Putamen (tissue), 1 donor: ENCODE data around the gene KIAA1191.
A peak's percentile ranks its signal among the peaks of the same experiment; 100 is the strongest.

Source experiments
- DNase-seq: peaks from one replicate; pipeline ENCODE4 v3.0.0-alpha.2; 2016; ENCODE audit warnings: low spot score

The KIAA1191 gene

GRCh38 chr5:176389135-176390123, 27.9 kb upstream of the KIAA1191 start:
- DNase-seq, result no peak

DNA sequence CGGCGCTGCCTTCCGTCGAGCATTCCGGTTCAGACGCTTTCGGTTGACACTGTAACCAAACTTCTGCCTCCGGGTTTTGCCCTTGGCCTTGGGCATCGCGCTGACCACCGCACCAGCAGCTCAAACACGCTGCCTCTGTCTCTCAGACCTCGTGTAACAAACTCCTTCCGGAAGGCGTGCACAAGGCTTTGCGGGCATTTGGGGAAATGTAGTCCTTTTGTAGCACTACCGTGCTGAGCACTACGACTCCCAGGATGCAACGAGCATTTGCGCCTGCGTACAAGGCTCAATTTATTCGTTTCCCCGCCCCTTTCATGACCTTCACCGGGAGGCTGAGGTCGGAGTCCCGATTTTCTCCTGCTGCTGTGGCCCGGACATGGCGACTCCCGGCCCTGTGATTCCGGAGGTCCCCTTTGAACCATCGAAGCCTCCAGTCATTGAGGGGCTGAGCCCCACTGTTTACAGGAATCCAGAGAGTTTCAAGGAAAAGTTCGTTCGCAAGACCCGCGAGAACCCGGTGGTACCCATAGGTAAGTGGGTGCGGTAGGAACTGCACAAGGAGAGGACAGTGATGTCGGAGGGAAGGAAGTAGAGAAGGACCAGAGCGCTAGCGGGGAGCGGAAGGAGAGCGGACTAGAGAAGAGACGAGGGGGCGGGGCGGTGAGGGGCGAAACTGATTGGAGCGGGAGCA, 27.0 kb upstream of the KIAA1191 start, which contains the start of the genes HIGD2A and NOP16:
Gene HIGD2A, plus strand, starts transcription at position 308 of the 691 bp plus-strand sequence. Its CDS starts 69 bp downstream, at position 377.
Gene NOP16, minus strand, starts transcription at position 155 of the 691 bp plus-strand sequence. Its CDS starts 59 bp downstream, at position 96.
- DNase-seq, result peak; percentile 99

- no peak for DNase-seq
Observed at GRCh38 chr5:176388003-176388443, 26.5 kb upstream of the KIAA1191 start.

- DNase-seq, result no peak
Observed at GRCh38 chr5:176387384-176387925, 25.9 kb upstream of the KIAA1191 start.

DNA sequence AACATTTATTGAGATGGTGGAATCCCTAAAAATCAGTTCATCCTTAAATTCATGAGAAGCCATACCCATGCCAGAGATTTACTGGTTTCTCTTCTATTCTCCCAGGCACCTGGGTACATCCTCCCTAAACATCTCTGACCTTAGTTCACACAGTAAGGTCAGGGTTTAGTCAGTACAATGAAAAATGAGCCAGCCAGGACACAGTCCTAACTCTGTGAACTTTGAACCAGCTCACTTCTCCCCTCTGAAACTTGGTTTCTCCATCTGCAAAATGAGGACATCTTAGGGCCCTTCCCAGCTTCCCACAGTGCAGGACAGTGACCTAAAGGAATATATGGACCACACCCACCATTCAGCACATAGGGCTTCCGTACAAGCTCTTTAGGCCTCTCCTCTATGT, 24.9 kb upstream of the KIAA1191 start:
- DNase-seq, result no peak

- DNase-seq, result no peak
Observed at GRCh38 chr5:176384991-176385390, 23.4 kb upstream of the KIAA1191 start.

DNA sequence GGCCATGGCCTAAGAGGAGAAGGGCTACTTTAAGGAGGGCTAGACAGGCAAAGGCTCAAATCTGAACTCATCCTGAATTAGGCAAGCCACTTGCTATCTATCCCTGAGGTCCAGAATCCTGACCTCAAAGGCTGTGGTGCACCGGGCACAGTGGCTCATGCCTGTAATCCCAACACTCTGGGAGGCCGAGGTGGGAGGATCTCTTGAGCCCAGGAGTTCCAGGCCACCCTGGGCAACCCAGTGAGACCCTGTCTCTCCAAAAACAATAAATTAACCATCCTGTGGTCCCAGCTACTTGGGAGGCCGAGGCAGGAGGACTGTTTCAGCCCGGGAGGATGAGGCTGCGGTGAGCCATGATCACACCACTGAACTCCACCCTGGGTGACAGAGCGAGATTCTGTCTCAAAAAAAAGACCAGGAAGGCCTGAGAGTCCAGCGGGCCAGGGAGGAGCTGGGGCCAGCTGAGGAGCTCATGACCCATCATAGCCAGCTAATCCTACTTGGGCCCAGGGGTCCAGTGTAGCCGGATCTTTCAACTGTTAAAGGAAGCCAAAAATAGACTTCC, 22.9 kb upstream of the KIAA1191 start:
- no peak for DNase-seq

- DNase-seq, result no peak
Observed at GRCh38 chr5:176383961-176384360, 22.4 kb upstream of the KIAA1191 start.

DNA sequence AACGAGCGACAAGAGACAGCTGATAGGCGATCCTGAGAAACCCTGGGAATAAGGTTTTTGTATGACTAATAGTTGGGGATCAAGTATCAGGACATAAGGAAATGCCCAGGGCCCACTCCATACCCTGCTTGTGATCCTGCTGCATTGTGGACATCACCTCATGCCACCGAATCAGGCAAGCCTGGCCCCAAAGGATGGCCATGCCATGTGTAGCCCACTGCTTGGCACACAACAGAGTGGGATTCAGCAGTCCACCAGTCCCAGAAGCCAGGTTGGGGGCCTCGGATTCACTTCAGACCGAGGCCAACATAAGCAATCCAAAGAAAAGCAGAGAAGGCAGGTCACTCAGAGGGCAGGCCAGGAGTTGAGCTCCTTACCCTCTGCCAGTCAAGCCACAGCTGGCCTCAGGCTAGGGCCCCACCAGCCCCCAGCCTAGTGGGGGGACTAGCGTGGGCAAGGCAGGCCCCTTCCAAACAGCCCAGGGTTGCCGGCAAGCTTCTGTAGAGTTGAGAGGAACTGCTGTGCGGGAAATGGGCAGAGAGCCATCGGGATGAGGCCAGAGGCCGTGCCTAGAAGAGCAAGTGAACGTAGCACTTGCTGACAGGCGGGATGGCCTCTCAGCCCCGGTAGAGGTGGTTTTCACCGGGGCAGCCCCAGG, 21.8 kb upstream of the KIAA1191 start:
- DNase-seq, result no peak

DNA sequence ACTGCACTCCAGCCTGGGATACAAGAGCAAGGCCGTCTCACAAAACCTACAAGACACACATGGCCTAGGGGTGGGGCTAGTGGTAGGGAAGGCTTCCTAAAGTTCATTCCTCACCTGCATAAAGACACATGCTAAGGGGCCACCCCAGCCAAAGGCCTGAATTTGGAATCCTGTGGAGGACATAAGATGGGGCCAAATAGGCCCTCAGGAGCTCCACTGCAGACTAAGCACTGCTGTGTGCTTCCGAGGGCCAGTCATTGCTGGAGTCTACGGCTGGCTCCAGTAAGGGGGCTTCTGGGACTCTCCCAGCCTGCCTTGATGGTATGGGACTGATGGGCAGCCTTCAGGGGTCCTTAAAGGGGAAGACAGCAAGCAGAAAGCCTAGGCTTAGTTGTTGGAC, 21.2 kb upstream of the KIAA1191 start:
- no peak for DNase-seq

GRCh38 chr5:176381979-176382378, 20.4 kb upstream of the KIAA1191 start:
- no peak for DNase-seq

DNA sequence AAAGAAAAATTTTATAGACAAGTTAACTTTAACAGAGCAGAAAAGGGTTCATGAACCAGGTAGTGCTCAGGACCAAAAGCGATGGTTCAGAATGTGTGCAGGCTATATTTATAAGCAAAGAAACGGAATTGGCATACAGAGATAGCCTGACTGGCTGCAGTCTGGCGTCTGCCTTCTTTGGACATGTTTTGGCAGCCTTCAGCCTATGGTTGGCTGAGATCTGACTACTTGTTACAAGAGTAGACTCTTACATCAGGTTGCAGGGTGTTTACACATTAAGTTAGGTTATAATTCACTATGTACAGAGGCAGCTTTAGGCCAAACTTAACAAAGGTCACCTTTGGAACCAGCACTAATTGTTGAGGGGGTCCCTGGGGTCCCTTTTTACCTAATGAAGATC, 19.9 kb upstream of the KIAA1191 start:
- DNase-seq, result no peak

DNA sequence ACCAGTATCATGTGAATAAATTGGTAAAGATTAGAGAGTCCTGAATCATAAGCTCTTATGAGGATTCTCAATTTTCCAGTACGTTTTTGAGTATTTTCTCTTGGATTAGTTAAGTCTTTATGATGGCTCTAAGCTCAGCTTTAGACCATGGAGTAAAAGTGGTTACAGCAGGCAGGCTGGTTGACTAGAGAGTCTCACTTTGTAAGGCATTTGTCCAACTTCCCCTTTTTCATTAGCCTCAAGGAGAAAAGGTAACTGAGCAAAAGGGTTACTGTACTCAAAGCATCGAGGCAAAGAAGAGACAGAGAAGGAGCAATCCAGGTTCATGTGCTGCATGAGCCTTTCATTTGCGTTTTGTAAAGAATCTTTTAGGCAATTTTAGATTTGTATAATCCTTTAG, 18.3 kb upstream of the KIAA1191 start:
- no peak for DNase-seq

DNA sequence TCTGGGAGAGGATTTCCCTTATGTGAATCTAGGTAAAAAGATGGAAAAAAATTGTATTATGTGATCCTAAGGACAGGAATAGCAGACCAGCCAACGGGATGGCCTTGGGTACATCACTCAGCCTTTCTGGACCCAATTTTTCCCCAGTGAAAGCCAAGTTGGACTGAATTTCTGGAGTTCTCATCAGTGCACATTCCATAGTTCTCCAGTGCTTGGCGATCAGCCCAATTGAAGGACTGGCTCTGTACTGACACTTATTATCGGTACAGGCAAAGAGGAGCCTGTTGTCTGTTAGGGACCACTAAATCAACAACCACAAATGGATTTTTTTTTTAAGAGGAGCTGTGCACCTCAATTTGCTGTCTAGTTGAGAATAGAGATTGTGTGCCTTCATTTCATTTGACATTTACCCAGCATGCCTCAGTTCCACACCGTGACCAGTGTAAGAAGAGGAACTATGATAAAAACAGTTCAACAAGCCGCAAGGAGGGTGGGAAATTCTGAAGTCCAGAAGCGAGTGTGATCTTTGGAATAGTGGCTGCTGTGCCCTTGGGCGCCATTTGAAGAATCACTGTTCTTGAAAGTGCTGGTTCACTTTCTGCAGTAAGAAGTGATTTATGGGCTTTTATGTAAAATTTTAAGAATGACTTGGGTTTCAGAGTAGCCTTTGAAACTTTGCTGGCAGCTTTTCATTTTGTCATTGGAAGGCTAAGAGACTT, 11.7 kb upstream of the KIAA1191 start:
- DNase-seq, result no peak

DNA sequence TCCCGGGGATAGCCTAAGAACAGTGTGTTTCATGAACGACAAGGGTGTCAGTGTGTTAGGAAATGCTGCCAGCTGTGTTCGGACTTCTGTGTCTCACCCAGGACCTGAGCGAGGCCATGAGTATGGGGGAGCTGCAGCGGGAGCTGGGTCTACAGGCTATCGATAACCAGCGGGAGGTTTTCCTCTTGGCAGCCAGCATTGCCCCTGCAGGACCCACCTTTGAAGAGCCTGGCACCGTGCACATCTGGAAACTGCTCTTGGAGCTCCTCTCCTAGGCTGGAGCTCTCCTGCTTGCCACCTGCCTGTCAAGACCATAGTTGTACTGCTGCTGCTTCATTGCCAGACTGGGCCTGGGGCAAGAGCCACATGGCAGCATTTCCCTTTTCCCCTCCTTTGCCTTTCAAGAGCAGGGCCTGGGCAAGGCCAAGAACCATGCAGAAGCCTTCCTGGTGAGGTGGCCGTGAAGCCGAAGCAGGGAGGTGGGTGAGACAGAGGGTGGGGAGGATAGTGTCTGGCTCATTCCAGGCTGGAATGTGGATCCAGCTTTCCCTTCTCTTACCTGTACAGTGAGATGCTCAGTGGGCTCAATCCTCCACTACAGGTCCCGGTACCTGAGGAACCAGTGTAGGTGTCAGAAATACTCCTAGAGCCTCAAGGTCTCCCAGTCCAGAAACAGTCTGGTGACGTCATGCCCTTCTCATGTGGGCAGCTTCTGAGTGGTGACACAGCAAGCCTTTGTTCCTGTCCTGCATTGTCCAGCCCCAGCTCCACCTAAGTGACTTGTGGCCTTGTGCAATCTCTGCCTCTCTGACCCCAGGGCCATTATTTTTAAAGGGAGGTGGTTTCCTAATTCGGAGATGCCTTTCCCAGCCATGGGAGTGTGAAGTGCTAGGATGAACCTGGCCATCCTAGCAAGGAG, 10.3 kb upstream of the KIAA1191 start:
- no peak for DNase-seq

GRCh38 chr5:176369934-176370711, 8.6 kb upstream of the KIAA1191 start:
- no peak for DNase-seq

GRCh38 chr5:176368726-176369125, 7.2 kb upstream of the KIAA1191 start:
- no peak for DNase-seq

DNA sequence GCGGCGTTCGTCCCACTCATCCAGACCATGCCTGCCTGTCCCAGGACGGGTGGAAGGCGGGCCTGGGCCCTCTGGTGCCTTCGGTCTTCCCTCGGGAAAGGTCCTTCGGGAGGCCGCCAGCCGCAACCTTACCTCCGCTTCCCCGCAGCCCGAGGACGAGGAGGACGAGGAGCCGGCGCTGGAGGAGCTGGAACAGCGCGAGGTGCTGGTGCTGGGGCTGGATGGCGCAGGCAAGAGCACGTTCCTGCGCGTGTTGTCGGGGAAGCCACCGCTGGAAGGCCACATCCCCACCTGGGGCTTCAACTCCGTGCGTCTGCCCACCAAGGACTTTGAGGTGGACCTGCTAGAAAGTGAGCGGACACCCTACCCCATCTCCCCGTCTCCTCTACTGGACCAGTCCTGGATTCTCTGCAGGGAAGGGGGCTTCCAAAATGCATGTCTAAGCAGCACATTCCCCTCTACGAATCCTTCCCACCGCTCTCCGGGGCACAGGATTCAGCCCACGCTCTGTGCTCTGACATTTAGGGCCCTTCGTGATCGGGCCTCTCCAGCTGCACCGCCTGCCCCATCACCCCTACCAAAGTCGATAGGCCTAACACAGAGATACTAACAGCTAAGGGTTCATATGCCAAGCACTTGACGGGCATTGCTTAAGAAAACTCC, 4.8 kb upstream of the KIAA1191 start:
- no peak for DNase-seq
